ENCODE measurements around the gene ERMP1.
"Not testable (repeated sequence)": the region's sequence is repeated elsewhere in the genome, so short reads cannot be mapped to it uniquely, and the experiment has no call there.

ERMP1 gene

DNA sequence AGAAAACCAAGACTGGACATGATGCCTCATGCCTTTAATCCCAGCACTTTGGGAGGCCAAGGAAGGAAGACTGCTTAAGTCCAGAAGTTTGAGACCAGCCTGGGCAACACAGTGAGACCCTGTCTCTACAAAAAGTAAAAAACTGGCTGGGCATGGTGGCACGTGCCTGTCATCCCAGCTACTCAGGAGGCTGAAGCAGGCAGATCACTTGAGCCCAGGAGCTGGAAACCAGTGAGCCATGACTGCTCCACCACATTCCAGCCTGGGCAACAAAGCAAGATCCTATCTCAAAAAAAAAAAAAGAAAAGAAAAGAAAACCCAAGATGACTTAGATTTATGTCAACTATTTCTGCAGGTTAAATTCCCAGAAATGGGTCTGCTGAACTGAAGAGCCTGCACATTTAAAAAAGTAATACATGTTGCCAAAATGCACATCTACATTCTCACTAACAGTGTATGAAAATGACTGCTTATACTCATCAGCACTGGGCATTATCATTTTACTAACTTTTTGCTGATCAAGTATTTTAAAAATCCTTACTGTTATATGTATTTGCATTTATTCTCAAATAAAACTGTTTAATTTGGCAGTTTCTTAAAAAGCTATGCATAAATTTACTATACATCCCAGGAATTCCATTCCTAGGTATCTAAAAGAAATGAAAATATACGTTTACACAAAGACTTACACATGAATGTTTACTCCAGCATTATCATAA is 14.3 kb downstream of the ERMP1 start:
- no peak for DNase-seq

DNA sequence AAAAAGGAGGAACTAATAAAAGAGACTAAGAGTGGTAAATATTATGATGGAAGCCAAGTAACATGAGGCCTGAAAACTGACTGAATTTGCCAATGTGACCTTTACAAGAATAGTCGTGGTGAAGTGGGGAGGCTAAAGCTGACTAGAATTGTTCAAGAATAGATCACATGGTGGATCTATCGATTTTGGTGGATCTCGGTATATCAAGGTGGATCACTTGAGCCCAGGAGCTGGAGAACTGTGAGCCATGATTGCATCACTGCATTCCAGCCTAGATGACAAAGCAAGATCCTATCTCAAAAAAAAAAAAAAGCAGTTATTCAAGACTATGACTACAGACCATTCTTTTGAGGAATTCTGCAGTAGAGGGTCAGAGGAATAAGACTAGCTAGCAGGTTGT is 15.1 kb downstream of the ERMP1 start:
- DNase-seq: no peak

DNA sequence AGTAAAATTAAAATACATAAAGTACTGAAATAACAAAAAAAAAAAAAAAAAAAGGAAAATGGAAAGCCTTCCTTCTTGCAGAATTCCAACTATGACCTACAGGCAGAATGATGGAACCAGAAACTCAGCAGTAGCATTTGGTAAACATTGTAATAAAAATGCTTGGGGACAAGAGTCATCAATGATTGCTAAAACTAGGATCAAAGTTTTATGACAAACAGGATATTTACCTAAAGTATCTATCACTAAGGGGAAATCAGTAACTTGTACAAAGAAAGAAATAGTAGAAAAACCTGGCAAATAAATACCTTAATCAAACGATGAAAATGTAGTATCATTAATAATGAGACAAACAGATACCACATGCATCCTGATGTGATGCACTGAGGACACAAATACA is 17.5 kb downstream of the ERMP1 start:
- DNase-seq: no peak

DNA sequence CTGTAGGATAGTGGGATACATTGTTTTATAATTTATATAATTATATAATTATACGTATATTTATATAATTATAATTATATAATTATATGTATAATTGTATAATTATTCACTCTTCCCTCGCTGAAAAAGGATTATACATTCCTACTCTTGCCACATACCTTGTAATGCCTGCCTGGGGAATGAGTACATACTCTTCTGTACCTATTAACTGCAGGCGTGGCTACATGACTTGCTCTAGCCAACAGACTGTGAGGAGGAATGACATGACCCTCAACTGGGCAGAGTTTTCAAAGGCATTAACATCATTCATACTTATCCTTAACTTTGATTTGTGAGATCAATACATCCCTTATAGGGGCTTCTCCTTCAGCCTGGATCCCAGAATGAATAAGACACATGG is 19.1 kb downstream of the ERMP1 start:
- no peak for DNase-seq

DNA sequence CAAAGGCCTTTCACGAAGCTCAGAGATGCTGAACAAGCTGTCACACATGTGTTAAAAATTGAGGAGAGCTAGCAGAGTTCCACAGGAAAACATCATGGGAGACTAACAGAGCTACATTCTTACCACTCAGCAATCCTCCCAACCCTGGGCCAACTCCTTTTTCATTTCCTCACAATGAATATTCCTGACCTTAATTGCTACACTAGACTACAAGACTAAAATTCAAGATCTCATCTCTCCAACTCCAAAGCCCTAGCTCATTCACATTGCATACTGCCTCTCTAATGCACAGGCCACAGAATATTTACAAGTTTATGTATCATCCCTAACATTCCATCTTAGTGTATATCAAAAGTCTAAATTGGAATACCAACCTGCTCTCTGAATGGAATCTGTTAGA is 21.2 kb downstream of the ERMP1 start:
- no peak for DNase-seq

DNA sequence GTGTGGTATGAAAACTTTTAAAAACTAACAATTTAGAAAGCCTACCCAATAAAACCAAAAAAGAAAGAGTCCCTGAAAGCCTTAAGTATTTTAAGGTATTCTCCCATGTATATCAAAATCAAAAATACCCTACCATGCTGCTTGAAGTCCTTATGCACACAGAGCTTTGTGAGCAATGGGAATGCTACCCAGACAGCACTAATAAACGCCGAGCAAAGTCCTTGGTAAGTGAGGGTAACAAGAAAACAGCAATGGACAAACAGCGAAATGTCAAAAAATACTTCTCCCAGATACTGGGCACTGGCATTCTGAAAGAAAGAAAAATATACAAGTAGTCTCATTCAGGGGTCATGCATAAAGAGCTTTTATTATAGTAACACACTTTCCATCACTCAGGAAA is 27.4 kb downstream of the ERMP1 start:
- DNase-seq: no peak

DNA sequence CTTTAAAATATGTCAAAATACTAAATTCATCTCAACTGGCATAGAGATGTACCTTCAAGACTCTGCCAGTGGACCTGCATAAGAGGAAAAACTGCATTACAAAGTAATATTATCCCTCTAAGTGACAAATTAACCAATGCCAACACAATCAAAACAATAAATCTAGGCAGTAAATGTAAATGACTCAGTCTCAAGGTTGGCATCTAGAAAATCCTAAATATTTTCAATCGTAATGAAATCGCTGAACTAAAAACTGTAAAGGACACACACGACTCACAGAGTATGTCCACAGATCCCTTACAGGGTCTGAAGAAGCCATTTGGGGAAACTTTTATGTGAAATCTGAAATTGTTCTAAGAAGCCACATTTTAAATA is 31.2 kb downstream of the ERMP1 start:
- DNase-seq: no peak

DNA sequence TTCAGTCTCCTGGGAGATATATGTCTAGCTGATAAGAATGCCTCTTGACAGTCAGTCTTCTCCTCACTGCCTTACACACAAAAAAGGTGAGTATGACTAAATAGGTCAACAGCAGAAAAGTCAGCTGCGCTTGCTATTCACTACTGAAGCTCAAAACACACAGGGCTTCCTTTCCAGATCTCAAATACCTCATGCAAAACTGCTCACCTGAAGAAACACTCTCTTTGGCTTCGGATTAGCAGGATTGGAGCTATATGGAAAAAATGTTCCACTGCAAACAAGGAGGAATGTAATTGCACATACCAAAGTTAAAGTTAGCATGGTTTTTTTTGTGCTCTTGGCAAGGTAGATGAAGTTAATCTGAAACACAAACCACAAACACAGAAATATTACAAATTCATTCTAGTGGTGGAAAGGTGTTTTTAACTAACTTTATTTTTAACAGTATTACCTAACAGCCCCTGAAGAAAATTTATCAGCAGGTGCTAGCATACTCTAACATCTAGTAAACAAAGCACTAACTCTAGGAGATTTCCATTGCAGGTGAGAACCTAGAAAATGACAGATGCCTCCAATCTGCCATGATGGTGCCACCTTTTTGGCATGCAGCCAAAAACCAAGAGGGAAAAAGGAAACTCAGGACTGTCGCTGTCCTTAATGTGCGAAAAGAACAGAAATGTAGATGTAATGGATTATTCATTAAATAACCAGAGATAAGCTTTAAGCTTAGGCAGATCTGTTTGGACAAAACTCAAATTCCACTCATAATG is 31.8 kb downstream of the ERMP1 start:
- no peak for DNase-seq

DNA sequence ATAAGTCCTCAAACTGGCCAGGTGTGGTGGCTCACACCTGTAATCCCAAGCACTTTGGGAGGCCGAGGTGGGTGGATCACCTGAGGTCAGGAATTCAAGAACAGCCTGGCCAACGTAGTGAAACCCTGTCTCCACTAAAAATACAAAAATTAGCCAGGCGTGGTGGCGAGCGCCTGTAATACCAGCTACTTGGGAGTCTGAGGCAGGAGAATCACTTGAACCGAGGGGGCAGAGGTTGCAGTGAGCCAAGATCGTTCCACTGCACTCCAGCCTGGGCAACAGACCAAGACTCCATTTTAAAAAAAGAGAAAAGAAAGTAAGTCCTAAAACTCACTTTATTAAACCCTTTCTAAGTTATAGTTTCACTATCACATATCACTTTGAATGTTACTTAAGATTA is 32.5 kb downstream of the ERMP1 start:
- not testable (repeated sequence) for DNase-seq

DNA sequence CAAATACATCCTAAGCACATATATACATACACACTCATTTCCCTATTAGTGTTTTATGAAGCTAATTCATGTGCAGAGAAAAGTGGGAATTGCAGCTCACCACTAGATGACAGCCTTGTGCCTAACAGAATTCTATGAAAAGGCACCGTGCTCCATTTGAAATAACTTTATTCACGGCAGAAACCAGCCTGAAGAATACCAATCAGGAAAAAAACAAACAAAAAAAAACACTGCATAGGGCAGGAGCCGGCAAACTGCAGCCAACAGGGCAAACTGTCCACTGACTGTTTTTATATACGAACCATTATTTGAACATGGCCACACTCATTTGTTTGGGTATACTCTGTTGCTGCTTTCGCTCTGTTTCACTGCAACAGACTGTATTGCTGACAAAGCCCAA is 33.6 kb downstream of the ERMP1 start:
- DNase-seq: peak in 15 of 51 donors; percentile 8 to 69 (median 27)

DNA sequence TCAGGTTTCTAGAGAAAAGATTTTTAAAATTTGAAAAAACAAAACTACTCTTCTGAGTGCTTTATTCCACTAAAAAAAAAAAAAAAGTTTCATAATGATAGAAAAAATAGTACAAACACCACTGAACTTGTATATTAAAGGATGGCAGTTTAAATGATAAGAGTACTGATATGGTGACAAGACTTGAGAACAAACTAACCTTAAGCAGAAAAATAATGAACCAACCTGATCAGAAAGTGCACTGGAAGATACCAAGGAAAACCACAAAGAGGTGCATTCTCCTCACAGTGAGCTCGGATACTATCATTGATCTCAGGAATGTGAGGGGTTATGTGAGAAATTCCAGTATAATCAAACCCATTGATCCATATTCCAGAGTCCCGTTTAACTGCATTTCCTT is 34.3 kb downstream of the ERMP1 start:
- DNase-seq: no peak

DNA sequence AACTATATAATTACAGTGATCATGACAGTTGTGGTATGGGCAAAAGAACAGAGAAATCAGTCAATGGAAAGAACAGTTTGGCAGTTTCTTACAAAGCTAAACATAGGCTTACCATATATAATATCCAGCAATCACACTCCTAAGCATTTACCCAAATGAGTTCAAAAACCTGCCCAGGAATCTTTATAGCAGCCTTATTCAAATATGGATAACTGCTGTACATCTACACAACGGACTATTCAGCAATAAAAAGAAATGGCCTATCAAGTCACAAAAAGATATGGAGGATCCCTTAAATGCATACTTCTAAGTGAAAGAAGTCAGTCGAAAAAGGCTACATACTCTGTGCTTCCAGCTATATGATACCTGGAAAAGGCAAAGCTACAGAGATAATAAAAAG is 36.6 kb downstream of the ERMP1 start:
- no peak for DNase-seq

DNA sequence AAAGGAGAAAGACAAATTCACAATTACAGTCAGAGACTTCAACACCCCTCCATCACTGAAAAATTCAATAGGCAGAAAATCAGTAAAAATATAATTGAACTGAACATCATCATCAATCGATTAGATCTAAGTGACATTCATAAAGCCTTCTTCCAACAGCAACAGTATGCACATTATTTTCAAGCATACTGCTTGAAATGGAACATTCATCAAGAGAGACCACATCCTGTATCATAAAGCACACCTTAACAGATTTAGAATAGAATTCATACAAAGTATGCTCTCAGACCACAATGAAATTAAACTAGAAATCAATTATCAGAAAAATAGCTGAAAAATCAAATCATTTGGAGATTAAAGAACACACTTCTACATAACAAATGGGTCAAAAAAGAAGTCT is 39.1 kb downstream of the ERMP1 start:
- DNase-seq: no peak

DNA sequence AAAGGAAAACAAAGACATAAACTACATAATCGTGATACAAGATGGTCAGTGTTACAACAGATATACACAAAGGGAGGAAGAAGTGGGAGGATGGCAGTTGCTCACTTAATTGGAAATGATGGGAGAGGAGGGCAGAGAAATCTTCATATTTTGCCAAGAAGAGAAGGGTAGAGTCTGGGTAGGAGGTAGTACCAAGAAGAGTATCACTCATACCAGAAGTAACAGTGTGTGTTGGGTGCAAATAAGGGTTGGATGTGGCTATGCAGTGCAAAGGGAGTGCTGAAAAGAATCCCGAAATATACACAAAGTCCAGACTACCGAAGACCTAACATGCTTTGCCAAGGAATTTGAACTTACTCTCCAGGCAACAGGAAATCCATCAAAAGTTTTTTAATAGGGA is 41.0 kb downstream of the ERMP1 start:
- no peak for DNase-seq

DNA sequence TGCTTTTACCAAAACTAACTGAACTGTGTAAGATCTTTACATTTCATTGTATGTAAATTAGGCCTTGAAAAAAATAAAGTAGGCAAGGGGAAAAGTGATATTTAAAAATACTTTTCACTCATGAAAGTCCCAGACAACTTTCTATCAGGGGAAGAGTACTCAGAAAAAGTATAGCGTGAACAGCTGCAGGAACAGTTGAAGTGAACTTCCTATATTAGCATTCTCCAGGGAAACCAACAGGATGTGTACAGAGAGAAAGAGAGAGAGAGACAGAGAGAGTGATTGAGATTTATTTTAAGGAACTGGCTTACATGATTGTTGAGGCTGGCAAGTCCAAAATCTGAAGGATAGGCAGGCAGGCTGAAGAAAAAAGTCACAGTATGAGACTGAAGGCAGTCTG is 42.0 kb downstream of the ERMP1 start:
- DNase-seq: no peak

DNA sequence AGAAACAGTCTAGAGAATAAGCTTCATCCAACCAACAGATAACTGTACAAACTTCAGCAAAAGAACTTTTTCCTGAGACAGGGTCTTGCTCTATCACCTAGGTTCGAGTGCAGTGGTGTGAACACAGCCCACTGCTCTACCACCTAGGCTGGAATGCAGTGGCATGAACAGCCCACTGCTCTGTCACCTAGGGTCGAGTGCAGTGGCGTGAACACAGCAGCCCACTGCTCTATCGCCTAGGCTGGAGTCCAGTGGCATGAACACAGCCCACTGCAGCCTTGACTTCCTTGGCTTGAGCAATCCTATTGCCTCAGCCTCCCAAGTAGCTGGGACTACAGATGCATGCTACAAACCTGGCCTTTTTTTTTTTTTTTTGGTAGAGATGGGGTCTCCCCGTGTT is 43.4 kb downstream of the ERMP1 start:
- DNase-seq: no peak

DNA sequence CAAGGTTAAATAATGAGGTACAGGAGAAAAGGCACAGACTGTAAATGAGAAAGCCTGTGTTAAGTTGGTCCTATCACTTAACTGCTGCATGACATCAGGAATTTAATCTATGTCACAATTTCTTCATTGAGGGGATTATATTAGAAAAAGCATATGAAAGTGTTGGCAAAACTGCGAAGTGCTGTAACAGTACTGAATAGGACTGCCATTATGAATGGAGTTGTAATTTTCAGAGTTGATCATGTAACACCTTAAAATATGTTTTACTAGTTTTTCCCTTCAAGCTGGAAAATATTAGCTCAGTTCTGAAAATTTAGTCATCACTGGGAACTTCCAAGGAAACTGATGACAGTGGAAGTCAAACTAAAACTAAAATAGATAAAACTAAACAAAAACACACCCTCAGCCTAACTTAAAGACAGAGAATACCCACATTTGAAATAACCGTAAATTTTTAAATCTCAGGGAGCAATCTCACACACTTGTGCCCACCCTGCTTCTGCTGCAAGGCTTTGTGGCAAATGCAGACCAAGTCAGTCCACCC is 45.1 kb downstream of the ERMP1 start:
- no peak for DNase-seq

DNA sequence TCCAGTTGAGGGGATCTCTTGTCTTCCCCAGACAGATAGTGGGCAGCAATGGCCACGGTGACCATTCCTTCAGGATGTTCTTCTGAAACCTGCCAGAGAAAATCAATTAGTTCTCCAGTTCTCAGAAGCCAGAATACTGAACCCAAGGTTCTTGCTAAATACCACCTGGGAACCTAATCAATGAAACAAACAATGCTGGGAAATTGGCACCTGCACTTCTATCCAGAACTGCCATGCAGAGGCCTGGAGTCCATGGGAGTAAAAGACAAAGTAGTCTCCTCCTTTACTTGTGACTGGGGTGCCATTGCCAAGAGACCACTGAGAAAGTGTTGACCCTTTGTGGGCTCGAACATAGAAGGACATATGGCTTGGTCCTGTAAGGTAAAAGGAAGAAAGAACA is 45.7 kb downstream of the ERMP1 start:
- no peak for DNase-seq

DNA sequence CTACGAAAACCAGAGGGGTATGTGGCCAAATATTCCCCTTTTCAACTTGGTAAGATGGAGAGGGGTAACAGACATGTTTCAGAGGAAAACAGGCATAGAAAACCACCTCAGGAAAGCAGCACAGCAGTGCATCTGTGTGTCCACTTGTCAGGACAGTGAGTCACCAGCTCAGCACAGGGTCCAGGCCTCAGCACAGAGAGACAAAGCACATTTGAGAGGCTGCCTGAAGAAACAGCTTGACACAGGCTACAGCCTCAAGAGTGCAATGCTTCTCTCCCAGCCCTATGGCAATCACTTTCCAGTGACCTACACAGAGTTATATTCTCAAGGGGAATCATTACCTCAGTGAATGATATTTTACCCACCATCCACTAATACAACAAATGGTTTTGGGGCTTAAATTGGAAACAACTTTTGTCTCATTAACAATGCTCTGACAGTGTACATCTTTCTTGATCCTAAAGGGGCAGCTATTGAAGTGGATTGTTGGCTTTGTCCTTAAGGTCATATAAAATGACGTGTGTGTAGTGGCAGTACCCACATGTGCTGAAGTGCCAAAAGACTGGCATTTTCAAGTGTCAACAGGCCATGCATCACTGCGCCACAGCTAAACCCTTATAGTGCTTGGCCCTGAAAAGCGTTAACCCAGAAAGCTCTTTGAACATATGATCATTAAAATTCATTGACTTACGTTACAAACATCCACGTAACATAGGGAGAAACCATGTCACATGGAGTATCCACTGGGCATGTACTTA is 46.4 kb downstream of the ERMP1 start:
- DNase-seq: peak in 20 of 51 donors; percentile 3 to 55 (median 20)

DNA sequence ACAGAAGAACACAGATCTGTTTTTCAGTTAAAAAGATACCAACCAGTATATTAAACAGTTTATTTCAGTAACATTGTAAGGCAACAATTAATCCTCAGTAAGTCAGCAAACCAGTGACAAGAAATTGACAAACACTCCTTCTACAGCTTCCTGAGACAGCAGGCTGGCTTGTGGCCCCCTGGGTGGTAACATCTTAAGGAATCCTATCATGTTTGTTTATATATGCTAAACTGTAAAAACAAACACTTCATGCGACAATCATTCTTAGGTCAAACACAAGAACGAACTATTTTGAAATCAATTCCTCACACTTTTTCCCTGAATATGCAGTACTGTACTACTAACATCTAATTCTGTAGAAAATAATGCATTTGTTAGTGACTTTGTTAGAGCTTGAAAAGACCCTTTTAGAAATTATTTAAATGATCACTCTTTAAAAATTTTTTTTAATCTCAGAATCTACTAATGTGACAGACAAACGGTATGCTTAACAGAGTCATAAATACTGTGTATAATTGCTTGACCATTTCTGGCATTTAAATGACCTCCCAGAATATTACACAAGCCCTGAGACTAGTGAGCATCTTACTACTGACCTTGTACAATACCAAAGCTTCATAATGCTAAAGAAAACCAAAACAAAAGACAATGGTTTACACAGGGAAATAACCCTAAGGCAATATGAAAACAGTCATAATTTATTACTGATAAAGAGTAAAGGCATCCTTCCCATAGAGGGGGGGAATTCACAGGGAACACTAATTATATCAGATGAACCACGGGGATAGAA is 48.2 kb downstream of the ERMP1 start:
- DNase-seq: no peak

DNA sequence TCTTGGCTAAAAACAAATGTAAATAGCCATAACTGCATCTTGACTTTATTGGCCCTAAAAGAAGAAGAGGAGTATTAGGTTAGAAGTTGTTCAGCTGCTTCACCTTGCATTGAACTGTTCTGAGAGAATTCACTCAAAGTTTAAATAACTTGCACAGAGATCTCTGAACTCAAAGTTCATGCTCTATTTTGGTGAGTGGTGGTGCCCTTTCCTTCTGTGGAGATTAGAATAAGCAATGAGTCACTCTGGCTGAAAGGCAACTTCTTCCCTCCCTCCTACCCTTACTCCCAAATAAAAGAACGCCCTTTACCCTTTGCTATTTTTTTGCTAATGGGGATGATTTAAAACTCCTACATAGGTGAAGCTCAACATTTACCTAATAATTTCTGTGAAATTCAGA is 48.9 kb downstream of the ERMP1 start:
- no peak for DNase-seq

DNA sequence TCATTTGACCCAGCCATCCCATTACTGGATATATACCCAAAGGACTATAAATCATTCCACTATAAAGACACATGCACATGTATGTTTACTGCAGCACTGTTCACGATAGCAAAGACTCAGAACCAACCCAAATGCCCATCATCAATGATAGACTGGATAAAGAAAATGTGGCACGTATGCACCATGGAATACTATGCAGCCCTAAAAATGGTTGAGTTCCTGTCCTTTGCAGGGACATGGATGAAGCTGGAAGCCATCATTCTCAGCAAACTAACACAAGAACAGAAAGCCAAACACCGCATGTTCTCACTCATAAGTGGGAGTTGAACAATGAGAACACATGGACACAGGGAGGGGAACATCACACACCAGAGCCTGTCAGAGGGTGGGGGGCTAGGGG is 49.5 kb downstream of the ERMP1 start:
- not testable (repeated sequence) for DNase-seq

Data from hypothalamus (tissue), 51 donors.